Measurements from ENCODE around the gene BMP6.

Gene BMP6

GRCh38 chr6:7747901-7748504 is 22.1 kb downstream of the BMP6 start:
- DNase-seq (ENCODE audit: low read depth): no peak

- DNase-seq (ENCODE audit: low read depth): no peak
Measured at GRCh38 chr6:7749478-7749877, 23.6 kb downstream of the BMP6 start.

GRCh38 chr6:7750197-7750596 is 24.3 kb downstream of the BMP6 start:
- no peak for DNase-seq (ENCODE audit: low read depth)

- no peak for DNase-seq (ENCODE audit: low read depth)
Measured at GRCh38 chr6:7758456-7758855, 32.6 kb downstream of the BMP6 start.

GRCh38 chr6:7759320-7759719 is 33.4 kb downstream of the BMP6 start:
- DNase-seq (ENCODE audit: low read depth): no peak

- no peak for DNase-seq (ENCODE audit: low read depth)
Measured at GRCh38 chr6:7761051-7761450, 35.2 kb downstream of the BMP6 start.

GRCh38 chr6:7762760-7763159 is 36.9 kb downstream of the BMP6 start:
- no peak for DNase-seq (ENCODE audit: low read depth)

GRCh38 chr6:7763881-7764280 is 38.0 kb downstream of the BMP6 start:
- DNase-seq (ENCODE audit: low read depth): no peak

- DNase-seq (ENCODE audit: low read depth): no peak
Measured at GRCh38 chr6:7765575-7766325, 39.9 kb downstream of the BMP6 start.

GRCh38 chr6:7769702-7770101 is 43.8 kb downstream of the BMP6 start:
- DNase-seq (ENCODE audit: low read depth): no peak

- no peak for DNase-seq (ENCODE audit: low read depth)
Measured at GRCh38 chr6:7770111-7770510, 44.2 kb downstream of the BMP6 start.

GRCh38 chr6:7770601-7771000 is 44.7 kb downstream of the BMP6 start:
- no peak for DNase-seq (ENCODE audit: low read depth)

- no peak for DNase-seq (ENCODE audit: low read depth)
Measured at GRCh38 chr6:7773322-7773721, 47.4 kb downstream of the BMP6 start.

GRCh38 chr6:7773914-7774313 is 48.0 kb downstream of the BMP6 start:
- no peak for DNase-seq (ENCODE audit: low read depth)

GRCh38 chr6:7776509-7776908 is 50.6 kb downstream of the BMP6 start:
- DNase-seq (ENCODE audit: low read depth): no peak

GRCh38 chr6:7777074-7777473 is 51.2 kb downstream of the BMP6 start:
- DNase-seq (ENCODE audit: low read depth): no peak

- no peak for DNase-seq (ENCODE audit: low read depth)
Measured at GRCh38 chr6:7781240-7781639, 55.3 kb downstream of the BMP6 start.

GRCh38 chr6:7784248-7784647 is 58.3 kb downstream of the BMP6 start:
- no peak for DNase-seq (ENCODE audit: low read depth)

- DNase-seq (ENCODE audit: low read depth): no peak
Measured at GRCh38 chr6:7784706-7785105, 58.8 kb downstream of the BMP6 start.

- DNase-seq (ENCODE audit: low read depth): no peak
Measured at GRCh38 chr6:7785243-7786035, 59.5 kb downstream of the BMP6 start.

- no peak for DNase-seq (ENCODE audit: low read depth)
Measured at GRCh38 chr6:7786214-7786661, 60.3 kb downstream of the BMP6 start.

- DNase-seq (ENCODE audit: low read depth): no peak
Measured at GRCh38 chr6:7787137-7787608, 61.3 kb downstream of the BMP6 start.

- DNase-seq (ENCODE audit: low read depth): no peak
Measured at GRCh38 chr6:7787731-7788130, 61.8 kb downstream of the BMP6 start.

All from activated gamma-delta T cell treated with anti-CD3 and anti-CD28 coated beads, Interleukin-2, amount 50 U/mL, for 16 hours (primary cell).